22Rv1 (cell line): ENCODE results near the gene HS6ST2.

ENCODE experiments used
- ZFX ChIP-seq: fragments of 450-650 bp; IDR thresholded peaks from 2 replicates; pipeline ENCODE4 v1.6.1; 2017; ENCODE audit warnings: antibody characterized with exemption, borderline replicate concordance
- TF ChIP-seq, protein P1 (sequence below): fragments of 450-650 bp; IDR thresholded peaks from 2 replicates; pipeline ENCODE4 v1.5.1; 2017; ENCODE audit warnings: mild to moderate bottlenecking

- TF ChIP-seq, protein P1, sequence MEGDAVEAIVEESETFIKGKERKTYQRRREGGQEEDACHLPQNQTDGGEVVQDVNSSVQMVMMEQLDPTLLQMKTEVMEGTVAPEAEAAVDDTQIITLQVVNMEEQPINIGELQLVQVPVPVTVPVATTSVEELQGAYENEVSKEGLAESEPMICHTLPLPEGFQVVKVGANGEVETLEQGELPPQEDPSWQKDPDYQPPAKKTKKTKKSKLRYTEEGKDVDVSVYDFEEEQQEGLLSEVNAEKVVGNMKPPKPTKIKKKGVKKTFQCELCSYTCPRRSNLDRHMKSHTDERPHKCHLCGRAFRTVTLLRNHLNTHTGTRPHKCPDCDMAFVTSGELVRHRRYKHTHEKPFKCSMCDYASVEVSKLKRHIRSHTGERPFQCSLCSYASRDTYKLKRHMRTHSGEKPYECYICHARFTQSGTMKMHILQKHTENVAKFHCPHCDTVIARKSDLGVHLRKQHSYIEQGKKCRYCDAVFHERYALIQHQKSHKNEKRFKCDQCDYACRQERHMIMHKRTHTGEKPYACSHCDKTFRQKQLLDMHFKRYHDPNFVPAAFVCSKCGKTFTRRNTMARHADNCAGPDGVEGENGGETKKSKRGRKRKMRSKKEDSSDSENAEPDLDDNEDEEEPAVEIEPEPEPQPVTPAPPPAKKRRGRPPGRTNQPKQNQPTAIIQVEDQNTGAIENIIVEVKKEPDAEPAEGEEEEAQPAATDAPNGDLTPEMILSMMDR: no peak
- TF ChIP-seq ZFX: no peak
Observed at GRCh38 chrX:132634521-132634920, 323.9 kb downstream of the HS6ST2 start.
